ENCODE data around the gene BLVRB.

GRCh38 chr19:40465557-40466218 is at the start of gene BLVRB:
- TF ChIP-seq CTCF (optimal IDR thresholded peaks at IDR 0.05 in 1 of 3, IDR thresholded peaks at IDR 0.05 in 1 of 3, conservative IDR thresholded peaks at IDR 0.05 in 1 of 3; ENCODE audit: extremely low read depth in 1 of 3, insufficient read depth in 2 of 3, low read length in 3 of 3) (no peak), EZH2 (IDR thresholded peaks at IDR 0.05; ENCODE audit: low read length) (no peak)
